Cerebellar nuclear complex (tissue), 1 donor: ENCODE data around the gene ENTPD6.

Experiments used
- DNase-seq, 2 experiments: peaks; one replicate each; lab custom pipeline; 2025; lab: John Stamatoyannopoulos, UW

ENTPD6 gene

DNA sequence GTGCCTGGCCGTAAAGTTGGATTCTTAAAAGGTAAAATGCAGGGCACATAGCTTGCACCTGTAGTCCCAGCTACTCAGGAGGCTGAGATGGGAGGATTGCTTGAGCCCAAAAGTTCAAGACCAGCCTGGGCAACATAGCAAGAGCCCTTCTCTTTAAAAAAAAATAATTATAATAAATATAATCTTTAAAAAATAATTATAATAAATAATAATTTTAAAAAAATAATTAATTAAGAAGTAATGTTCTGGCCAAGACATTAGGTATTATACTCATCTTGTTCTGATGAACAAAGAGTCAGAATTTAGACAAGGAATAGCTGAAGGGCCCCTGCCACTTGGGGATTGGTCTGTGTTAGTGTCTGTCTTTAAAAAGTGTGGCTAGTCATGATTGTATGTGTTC is 13.9 kb downstream of the ENTPD6 start:
- no peak for DNase-seq

DNA sequence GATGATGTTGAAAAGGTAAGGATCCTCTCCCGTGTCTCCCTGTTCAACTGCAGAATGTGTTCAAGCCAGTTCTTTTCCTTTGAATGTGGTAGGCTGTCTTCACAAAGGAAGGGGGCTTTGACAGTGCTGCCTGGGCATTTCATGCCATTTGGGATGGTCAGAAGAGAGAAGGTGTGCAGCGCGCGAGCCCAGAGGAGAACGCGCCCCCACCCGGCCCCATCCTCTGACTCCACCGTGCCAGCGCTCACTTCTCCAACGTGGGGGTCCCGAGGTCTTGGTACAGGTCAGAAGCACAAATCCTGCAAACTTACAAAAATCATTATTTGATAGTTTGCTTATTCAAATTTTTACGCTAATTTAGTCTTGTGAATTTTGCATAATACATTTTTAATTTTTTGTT is 14.4 kb downstream of the ENTPD6 start:
- no peak for DNase-seq

DNA sequence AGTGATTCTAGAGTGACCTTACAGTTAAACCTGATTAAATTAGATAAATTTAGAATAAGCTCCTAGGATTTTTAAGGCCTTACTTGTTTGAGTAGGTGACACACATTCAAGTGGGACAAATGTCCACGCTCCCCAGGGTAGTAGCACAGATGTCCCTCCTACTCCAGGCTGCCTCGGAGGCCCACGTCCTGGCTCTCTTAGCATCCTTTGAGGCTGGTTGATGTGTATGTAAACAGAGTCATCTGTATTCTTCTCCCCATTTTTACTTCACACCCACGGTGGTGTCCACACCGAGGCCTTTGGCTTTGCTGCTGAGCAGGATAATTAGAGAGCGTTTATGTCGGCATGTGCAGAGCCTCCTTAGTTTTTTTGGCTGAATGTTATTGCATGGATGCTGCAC is 15.8 kb downstream of the ENTPD6 start:
- no peak for DNase-seq

DNA sequence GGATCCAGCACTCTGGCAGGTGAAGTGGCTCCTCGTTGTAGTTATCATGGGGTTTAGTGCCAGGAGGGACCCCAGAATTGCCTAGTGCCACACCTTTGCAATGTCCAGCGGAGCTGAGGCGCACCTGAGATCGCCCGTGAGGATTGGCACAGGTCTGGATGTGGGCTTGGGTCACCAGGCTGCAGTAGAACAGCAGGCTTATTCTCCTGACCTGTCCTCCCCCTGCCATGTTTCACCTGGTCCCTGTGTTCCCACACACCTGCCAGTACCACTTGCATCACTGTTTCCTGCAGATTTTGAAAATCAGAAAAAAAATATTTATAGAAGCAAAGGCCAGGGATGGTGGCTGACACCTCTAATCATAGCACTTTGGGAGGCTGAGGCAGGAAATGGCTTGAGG is 16.7 kb downstream of the ENTPD6 start:
- DNase-seq, result no peak

DNA sequence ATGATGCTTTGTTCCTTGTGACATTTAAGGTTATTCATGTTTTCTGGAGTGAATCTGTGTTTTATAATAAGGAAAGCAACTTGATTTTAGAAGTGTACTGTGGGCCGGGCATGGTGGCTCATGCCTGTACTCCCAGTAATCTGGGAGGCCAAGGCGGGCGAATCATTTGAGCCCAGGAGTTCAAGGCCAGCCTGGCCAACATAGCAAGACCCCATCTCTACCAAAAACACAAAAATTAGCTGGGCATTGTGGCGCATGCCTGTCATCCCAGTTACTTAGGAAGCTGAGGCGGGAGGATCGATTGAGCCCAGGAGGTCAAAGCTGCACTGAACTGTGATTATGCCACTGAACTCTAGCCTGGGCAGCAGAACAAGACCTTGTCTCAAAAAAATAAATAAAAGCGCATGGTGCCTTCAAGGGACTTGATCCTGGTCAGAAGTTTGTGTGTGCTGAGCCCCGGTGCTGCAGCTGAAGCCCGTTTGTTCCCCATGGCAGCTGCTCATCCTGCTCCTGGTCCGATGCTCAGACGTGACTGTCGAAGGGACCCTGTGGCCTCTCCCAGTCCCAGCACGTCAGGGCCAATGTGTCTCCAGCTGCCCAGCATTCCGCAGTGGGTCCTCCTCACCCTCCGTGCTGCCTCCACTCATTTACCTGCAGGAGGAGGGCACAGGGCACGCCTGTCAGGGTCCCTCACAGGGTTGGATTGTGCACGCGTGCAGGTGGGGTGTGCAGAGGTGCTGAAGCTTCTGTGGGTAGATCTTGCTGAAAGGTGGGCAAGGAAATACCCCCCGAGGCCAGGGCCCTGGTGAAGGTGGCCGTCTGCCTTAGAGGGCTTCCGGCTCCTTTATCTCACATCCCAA is 18.3 kb downstream of the ENTPD6 start:
- DNase-seq, result no peak

DNA sequence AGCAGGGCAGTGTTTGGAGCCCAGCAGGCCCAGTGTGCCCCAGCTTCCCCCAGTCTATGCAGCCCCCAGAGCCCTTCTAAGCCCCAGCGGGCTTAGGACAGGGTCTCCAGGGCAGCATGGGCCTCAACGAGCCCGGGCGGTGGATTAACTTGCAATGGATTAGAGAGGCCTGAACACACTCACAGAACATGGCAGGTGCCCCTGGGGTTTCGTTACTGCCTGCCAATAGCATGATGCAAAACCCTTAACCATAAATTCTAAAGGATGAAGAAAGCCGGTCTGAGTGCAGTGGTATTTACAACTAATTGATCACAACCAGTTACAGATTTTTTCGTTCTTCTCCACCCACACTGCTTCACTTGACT is 18.9 kb downstream of the ENTPD6 start:
- no peak for DNase-seq

DNA sequence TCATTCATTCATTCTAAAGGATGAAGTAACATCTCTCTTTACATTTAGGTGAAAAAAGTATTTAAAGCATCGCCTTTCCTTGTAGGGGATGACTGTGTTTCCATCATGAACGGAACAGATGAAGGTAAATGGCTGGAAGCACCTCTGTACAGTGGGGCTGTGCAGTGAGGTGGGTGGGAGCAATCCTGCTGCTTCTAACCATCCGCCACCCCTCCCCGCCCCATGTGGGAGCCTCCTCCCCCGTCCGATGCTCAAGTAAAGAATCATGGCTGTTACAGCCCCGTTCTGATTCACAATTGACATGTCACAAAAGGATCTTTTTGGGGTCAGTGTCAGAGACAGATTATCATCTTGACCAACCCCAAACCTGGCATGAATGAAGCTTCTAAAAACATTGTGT is 19.3 kb downstream of the ENTPD6 start:
- DNase-seq, result no peak

DNA sequence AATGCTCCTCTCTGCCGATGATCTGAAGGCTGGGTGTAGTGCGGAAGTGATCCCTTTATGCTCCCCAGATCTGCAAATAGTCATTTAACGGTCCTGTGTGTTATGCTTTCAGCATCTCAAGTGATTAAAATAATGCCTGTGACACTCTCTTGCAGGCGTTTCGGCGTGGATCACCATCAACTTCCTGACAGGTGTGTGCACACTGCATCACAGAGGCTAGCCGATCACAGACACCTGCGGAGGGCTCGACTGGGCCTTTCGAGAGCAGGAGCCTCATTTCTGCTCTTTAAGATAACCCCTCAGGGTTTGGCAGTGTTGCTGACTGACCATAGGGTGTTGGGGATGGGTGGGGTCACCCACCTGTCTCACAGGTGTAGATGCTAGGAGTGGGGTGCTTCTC is 20.0 kb downstream of the ENTPD6 start:
- DNase-seq, result no peak

DNA sequence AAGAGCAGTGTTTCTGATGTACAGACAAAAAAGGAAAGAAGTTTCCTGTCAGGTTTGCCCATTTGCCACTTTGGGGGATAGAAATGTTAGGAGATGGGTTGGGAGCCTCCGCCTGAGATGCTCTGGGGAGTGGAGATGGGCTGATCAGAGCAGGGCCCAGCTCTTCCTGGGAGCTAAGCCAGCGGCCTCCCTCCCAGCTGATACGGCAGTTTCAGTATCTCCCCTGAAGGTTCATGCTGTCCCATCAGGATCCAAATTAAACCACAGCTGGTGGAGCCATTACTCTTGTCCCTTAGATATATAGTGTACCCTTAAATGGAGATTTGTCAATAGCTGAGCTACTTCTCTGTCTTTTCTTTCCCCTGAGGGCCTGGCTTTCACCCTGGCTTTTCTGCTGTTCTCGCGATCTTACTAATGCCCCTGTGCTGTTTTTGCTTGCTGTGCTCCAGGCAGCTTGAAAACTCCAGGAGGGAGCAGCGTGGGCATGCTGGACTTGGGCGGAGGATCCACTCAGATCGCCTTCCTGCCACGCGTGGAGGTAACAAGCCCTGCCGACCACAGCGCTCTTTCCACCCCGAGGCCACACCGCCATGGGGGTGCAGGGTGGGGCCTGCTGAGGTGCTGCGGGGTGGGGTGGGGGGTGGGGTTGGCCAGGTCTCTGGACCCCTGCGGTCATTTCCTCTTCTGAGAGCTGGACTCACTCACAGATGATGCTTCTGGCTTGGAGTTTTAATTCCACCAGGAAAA is 20.9 kb downstream of the ENTPD6 start:
- DNase-seq, result no peak

DNA sequence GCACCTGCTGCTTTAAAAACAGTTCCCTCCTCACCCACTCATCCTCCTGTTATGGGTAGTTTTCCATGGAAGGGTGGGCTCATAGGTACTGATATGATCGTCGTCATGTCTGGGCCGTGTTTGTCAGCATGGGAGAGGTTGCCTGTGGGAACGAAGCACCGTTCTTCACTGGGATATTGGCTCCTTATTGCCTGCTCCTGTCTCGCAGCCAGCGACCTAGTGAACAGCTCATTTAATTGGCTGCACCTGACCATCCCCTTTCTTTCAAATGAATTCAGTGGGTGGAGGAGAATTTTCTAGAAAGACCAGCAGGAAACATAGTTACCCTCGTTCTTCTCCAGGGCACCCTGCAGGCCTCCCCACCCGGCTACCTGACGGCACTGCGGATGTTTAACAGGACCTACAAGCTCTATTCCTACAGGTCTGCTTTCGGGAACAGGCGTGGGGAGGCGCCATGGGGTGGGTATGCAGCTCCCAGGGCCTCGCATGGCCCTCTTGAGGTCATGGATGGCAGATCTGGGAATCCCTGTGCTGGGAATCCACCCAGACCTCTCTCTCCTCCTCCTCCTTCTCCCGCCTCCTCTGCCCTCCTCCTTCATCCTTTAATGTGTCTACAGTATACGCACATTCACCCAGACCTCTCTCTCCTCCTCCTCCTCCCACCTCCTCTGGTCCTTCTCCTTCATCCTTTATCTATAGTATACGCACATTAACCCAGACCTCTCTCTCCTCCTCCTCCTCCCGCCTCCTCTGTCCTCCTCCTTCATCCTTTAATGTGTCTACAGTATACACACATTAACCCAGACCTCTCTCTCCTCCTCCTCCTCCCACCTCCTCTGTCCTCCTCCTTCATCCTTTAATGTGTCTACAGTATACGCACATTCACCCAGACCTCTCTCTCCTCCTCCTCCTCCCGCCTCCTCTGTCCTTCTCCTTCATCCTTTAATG is 21.9 kb downstream of the ENTPD6 start:
- no peak for DNase-seq

DNA sequence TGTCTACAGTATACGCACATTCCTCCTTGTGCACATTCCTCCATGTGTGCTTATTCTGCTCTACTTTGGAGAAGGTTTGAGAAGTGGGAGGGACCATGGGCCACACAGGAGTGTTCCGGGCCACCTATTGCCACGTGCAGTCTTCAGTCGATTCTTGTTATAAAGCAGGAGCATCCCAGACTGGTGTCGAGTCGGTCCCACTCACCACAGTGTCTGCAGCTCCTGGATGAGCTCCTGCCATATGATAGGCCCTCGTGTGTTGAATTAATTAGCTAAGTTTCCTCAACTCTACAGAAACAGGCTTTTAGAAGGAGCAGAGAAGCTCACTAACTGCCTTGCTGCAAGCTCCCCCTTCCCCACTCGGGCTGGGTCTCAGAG is 22.6 kb downstream of the ENTPD6 start:
- no peak for DNase-seq

DNA sequence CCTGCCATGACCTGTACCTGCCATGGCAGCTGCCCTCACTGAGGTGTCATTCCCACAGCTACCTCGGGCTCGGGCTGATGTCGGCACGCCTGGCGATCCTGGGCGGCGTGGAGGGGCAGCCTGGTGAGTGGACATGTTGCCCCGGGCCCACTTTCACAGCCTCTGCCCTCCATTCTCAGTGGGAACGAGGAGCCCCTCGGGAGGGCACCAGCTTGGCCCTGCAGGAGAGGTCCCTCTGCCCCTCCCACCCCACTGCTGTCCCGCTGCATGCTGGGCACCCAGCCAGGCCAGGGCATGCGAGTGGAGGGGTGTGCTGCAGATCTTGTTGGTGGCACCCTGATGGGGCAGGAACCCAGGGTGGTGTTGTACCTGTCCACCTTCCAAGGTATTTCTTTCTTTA is 23.0 kb downstream of the ENTPD6 start:
- DNase-seq, result no peak

DNA sequence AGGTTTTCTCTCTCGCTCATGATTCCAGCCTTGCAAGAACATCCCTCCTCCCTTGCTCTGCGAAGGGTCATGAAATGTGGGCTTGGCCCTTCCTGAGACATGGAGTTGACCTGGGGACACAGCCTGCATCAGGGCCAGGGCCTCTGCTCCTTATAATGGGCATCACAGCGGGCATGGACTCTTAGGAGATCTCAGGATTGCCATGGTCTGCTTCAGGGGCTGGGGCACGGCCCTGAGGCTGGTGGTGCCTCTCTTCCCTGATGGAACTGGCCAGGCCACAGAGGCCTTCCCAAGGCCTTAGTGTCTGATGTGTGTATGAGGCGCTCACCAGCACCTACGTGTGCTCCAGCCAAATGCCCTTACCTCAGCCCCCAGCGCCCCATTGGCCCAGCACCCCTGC is 23.9 kb downstream of the ENTPD6 start:
- DNase-seq, result no peak

DNA sequence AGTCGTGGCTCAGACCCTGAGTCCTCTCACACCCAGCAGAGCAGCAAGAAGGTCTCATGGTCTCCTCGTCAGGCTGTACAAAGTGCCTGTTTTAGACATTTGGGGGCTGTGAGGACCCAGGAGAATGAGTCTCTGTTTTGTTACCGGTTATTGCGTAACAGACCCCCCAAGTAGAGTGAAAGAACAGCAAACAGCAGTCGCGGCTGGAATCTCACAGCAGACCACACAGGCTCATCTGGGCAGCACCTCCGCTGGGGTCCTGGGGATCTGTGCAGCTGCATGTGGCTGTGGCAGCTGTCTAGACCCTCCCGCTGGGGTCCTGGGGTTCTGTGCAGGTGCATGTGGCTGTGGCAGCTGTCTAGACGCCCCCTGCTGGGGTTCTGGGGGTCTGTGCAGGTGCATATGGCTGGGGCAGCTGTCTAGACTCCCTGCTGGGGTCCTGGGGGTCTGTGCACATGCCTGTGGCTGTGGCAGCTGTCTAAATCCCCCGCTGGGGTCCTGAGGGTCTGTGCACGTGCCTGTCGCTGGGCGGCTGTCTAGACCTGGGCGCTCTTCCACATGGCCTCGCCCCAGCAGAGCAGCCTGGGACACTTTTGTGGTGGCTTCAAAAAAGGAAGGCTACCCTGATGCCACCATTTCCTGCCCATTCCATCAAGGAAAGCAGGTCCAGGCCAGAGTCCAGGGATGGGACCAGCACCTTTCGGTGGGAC is 24.7 kb downstream of the ENTPD6 start:
- no peak for DNase-seq

DNA sequence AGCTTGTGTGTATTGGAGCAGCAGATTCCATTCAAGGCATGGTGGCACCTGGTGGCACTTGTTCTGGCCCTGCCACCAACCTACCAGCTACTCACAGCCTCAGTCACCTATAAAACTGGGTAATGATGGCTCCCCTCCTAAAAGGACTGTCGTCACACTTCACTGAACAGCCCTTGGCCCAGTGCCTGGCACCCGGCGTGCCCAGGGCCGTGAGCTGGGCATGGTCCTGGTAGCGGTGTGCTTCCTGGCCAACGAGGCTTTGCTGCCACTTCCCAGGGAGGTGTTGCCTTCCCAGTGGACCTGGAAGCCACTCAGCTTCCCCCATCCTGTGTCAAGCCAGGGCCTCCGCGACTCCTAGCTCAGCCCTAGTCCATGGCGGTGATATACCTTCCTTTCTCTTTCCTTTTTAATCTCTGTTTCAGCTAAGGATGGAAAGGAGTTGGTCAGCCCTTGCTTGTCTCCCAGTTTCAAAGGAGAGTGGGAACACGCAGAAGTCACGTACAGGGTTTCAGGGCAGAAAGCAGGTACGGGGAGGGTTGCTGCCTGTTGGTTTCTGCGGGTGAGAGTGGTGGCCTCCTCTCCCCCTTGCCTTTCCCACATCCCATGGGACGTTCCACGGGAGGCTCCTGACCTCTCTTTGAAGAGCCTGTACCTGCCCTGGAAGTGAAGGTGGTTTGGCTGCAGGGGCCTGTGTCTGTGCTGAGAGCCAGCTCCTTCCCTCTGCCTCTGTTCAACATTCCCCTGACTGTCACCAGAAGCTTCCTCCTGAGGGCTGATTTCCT is 25.5 kb downstream of the ENTPD6 start:
- peak in 1 of 2 experiments; percentile 62 for DNase-seq

DNA sequence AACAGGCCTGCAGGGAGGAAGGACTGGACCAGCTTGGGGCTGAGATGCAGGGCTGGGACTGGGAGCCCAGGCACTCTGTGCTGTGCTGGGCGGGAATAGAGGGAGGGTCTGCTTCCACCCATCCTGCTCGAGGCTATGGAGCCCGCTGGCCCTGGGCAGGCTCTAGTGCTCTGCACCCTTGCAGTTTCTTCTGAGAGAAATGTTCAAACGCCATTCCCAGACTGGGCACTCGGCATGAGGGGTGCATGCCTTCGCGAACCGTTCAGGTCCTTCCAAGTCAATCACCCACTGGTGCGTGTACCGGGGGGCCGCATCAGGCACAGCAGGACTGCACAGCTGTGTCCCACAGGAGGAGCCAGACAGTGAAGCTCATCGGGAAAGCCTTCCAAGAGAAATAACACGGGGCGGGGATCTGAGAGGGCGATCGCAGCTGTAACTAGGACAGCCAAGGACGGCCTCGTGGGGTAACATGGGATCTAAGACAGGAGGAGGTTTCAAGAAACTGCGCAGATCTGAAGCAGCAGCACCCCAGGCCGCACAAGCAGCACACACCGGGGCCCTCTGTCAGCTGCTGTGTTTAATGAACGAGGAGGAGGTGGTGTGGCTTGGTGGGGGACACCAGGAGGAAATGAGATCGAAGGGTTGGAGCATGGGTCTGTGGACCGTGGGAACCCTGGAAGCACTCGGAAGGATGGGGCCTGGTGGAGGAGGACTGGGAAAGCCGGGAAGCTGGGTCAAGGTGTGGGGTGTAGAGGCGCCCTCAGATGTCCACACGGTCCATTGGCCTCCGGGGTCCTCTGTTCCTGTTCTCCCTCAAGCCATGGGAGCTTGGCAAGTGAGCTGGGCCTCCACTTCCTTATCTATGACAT is 26.3 kb downstream of the ENTPD6 start:
- DNase-seq, result no peak

DNA sequence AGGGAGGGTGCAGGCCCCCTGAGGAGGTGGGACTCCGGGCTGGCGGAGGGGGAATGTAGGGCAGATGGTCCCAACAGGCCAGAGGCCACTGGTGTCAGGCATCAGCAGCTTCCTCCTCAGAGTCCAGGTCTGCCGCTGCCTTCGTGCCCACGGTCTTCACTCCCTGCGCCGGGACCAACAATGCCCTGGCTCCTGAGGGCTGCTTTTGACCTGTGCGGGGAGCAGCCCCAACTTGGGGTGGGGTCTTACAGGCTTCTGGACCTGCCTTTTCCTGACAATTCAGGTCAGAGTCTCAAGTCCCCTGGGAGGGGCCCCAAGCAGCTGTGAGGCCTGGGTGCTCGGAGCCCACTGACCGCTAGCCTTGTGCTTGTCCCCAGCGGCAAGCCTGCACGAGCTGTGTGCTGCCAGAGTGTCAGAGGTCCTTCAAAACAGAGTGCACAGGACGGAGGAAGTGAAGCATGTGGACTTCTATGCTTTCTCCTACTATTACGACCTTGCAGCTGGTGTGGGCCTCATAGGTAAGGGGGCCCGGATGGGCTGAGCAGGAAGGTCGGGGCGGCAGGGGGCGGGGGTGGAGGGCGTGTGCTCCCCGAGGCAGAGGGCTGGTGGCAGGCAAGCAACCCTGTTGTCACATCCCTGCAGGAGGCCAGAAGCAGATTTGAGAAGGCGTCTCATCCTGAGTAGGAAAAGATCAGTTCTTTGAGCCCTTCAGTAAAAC is 27.1 kb downstream of the ENTPD6 start:
- no peak for DNase-seq

DNA sequence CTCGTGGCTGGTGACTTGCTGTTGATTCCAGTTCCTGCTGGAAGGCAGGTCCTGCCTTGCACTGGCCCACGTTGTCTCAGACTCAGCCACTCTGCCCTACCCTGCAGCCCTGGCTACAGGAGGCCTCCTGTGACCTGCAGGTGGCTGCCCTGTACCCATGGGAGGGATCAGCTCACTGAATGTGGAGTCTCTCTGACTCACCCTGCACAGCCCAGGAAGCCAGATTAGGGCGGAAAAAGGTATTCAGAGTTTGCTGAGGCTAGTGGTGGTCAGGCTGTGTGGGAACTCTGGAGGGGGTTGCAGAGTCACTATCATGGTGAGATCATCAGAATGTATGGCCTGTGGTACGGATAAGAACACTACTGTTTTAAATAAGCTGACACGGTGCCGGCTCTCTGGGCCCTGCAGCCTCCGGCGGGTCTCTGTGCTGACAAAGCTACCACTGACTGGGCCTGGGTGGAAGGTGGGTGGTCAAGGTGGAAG is 27.7 kb downstream of the ENTPD6 start:
- no peak for DNase-seq
